HepG2 (cell line): ENCODE measurements around the gene SERPINE2. TPM values are rescaled to one million over a fixed set of nuclear protein-coding genes. Genes with fewer than 3 reads are reported as not detected.

ENCODE experiments used
- ATF7 ChIP-seq, 2 experiments: fragments of 450-650 bp in 1 of 2; sonication (generic) in 1 of 2; formaldehyde crosslinking in 1 of 2; IDR thresholded peaks; 2 replicates each; pipeline versions ENCODE4 v1.4.0 to v1.6.1; 2016 to 2020; ENCODE audit warnings: antibody characterized with exemption in 1 of 2, mild to moderate bottlenecking in 1 of 2, missing genetic modification reagents in 1 of 2
- BHLHE40 ChIP-seq: IDR thresholded peaks from 2 replicates; pipeline ENCODE4 v1.6.1; 2011; ENCODE audit warnings: low read length, improper control_type of control experiment
- CCDC6 ChIP-seq: sonication (generic); formaldehyde crosslinking; IDR thresholded peaks from 2 replicates; pipeline ENCODE4 v1.8.1; 2022; ENCODE audit warnings: mild to moderate bottlenecking, missing genetic modification reagents, moderate library complexity
- FOXP1 ChIP-seq, 2 experiments: fragments of 450-650 bp in 1 of 2; IDR thresholded peaks; 2 replicates each; pipeline ENCODE4 v1.6.1; 2017 to 2018; ENCODE audit warnings: antibody characterized with exemption in 1 of 2
- HMGA1 ChIP-seq: sonication (generic); formaldehyde crosslinking; conservative IDR thresholded peaks from 2 replicates; pipeline ENCODE4 v1.4.0; 2020; ENCODE audit warnings: missing genetic modification reagents
- PHF21A ChIP-seq: sonication (generic); formaldehyde crosslinking; IDR thresholded peaks from 2 replicates; pipeline ENCODE4 v1.5.0; 2020; ENCODE audit warnings: mild to moderate bottlenecking, missing genetic modification reagents
- PHF5A ChIP-seq: IDR thresholded peaks from one replicate; pipeline ENCODE4 v1.6.1; 2018; ENCODE audit warnings: low read depth, missing genetic modification reagents; ENCODE audit not compliant: unreplicated experiment
- SP5 ChIP-seq: IDR thresholded peaks from 2 replicates; pipeline ENCODE4 v1.6.1; 2016; ENCODE audit warnings: low read depth, borderline replicate concordance
- ZFP36 ChIP-seq: fragments of 150-350 bp; IDR thresholded peaks from 2 replicates; pipeline ENCODE4 v1.6.1; 2018; ENCODE audit warnings: borderline replicate concordance, low read length, low read depth; ENCODE audit not compliant: partially characterized antibody
- ZFYVE20 ChIP-seq: sonication (generic); formaldehyde crosslinking; IDR thresholded peaks from 2 replicates; pipeline ENCODE4 v1.8.0; 2023; ENCODE audit warnings: low read depth, mild to moderate bottlenecking, moderate library complexity, missing genetic modification reagents, borderline replicate concordance
- ZNF703 ChIP-seq: sonication (generic); formaldehyde crosslinking; IDR thresholded peaks from 2 replicates; pipeline ENCODE4 v1.5.1; 2020; ENCODE audit warnings: missing genetic modification reagents, mild to moderate bottlenecking, moderate library complexity, borderline replicate concordance
- polyA plus RNA-seq, 8 experiments: library from polyadenylated mRNA; depleted of rRNA in 3 of 8; stranded (reverse) in 7 of 8; unstranded in 1 of 8; fragments of >200 nt; fragmentation: Illumina TruSeq in 4 of 8; extraction: Trizol in 4 of 8; gene quantifications; 2 replicates each; pipeline versions ENCODE4 v1.2.1 to v1.2.3, GENCODE V29; 2011 to 2016; ENCODE audit warnings: low read depth in 4 of 8, missing spikeins in 1 of 8, mixed read lengths in 1 of 8; ENCODE audit not compliant: insufficient read depth in 1 of 8
- total RNA-seq, 5 experiments: library from RNA; depleted of rRNA; stranded (reverse); fragments of >200 nt; fragmentation: Illumina TruSeq; extraction: Trizol; gene quantifications; 2 replicates each; pipeline ENCODE4 v1.2.3, GENCODE V29; 2016; ENCODE audit warnings: low read depth in 1 of 5
- TF ChIP-seq, protein P1 (sequence below): sonication (generic); formaldehyde crosslinking; IDR thresholded peaks from 2 replicates; pipeline ENCODE4 v1.4.0; 2020; ENCODE audit warnings: missing genetic modification reagents, mild to moderate bottlenecking, borderline replicate concordance
- TF ChIP-seq, protein P2 (sequence below): fragments of 450-650 bp; IDR thresholded peaks from 2 replicates; pipeline ENCODE4 v1.6.1; 2017
- TF ChIP-seq, protein P3 (sequence below): IDR thresholded peaks from 2 replicates; pipeline ENCODE4 v1.6.1; 2016; ENCODE audit warnings: mild to moderate bottlenecking
- TF ChIP-seq, protein P4 (sequence below): sonication (generic); formaldehyde crosslinking; IDR thresholded peaks from 2 replicates; pipeline ENCODE4 v1.8.0; 2022; ENCODE audit warnings: missing genetic modification reagents, mild to moderate bottlenecking, inconsistent platforms, borderline replicate concordance
- TF ChIP-seq, protein P5 (sequence below): IDR thresholded peaks from 2 replicates; pipeline ENCODE4 v1.4.0; 2020; ENCODE audit warnings: mild to moderate bottlenecking, missing genetic modification reagents

Gene SERPINE2
- total and polyA plus RNA-seq, 2 of the 13 experiments (the other 11 are each of a cell fraction or from before 2014, with no cell fraction given) = 7.9 to 18.1 TPM

DNA sequence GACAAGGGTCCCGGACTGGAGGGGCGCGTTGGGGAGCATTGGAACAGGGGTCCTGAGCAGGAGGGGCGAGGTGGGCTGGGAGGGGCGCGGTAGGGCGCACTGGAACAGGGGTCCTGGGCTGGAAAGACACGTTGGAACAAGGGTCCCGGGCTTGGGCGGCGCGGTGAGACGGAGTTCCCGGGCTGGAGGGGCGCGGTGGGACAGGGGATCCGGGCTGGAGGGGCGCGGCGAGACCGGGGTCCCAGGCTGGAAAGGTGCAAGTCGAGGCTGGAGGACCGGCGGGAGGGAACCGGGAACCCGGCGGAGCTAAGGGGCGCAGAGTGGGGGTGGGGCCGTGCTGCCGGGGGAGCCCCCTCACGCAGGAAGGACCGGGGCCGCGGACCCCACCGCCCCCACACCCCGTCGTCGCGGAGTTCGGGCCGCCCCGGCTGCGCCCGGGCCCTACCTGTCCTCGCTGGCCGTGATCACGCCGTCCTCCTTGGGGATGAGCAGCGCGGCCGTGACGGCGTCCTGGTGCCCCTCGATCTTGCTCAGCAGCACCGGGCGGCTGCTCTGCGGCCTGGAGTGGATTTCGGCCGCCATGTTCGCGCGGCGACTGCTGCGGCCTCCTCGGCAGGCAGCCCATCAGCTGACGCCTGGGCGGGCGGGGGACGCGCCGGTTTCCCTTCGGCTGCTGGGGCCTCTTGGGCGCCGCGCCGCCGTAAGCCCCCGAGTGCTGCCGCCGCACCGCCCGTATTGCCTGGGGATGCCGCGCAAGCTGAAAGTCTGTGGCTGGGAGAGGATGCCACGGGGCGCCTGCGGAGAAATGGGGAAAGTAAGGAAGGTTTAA, 94.2 kb downstream of the SERPINE2 start, which contains the start of gene WDFY1 (continued):
- TF ChIP-seq, protein P1, sequence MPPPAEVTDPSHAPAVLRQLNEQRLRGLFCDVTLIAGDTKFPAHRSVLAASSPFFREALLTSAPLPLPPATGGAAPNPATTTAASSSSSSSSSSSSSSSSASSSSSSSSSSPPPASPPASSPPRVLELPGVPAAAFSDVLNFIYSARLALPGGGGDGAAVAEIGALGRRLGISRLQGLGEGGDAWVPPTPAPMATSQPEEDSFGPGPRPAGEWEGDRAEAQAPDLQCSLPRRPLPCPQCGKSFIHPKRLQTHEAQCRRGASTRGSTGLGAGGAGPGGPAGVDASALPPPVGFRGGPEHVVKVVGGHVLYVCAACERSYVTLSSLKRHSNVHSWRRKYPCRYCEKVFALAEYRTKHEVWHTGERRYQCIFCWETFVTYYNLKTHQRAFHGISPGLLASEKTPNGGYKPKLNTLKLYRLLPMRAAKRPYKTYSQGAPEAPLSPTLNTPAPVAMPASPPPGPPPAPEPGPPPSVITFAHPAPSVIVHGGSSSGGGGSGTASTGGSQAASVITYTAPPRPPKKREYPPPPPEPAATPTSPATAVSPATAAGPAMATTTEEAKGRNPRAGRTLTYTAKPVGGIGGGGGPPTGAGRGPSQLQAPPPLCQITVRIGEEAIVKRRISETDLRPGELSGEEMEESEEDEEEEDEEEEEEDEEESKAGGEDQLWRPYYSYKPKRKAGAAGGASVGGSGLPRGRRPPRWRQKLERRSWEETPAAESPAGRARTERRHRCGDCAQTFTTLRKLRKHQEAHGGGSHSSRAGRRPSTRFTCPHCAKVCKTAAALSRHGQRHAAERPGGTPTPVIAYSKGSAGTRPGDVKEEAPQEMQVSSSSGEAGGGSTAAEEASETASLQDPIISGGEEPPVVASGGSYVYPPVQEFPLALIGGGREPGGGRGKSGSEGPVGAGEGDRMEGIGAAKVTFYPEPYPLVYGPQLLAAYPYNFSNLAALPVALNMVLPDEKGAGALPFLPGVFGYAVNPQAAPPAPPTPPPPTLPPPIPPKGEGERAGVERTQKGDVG (CRISPR knock-in tag) = 0 out of 2 replicates have a peak, but pooled peaks have one; percentile 61
- no peak for TF ChIP-seq ATF7 (IDR thresholded peaks at IDR 0.05)
- TF ChIP-seq ATF7 (CRISPR knock-in tag; IDR thresholded peaks at IDR 0.05) = no peak
- peak; percentile 60 for TF ChIP-seq PHF5A (CRISPR knock-in tag)
- no peak for TF ChIP-seq ZFP36
- TF ChIP-seq, protein P2, sequence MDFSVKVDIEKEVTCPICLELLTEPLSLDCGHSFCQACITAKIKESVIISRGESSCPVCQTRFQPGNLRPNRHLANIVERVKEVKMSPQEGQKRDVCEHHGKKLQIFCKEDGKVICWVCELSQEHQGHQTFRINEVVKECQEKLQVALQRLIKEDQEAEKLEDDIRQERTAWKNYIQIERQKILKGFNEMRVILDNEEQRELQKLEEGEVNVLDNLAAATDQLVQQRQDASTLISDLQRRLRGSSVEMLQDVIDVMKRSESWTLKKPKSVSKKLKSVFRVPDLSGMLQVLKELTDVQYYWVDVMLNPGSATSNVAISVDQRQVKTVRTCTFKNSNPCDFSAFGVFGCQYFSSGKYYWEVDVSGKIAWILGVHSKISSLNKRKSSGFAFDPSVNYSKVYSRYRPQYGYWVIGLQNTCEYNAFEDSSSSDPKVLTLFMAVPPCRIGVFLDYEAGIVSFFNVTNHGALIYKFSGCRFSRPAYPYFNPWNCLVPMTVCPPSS = no peak
- no peak for TF ChIP-seq HMGA1 (CRISPR knock-in tag)
- TF ChIP-seq, protein P3, sequence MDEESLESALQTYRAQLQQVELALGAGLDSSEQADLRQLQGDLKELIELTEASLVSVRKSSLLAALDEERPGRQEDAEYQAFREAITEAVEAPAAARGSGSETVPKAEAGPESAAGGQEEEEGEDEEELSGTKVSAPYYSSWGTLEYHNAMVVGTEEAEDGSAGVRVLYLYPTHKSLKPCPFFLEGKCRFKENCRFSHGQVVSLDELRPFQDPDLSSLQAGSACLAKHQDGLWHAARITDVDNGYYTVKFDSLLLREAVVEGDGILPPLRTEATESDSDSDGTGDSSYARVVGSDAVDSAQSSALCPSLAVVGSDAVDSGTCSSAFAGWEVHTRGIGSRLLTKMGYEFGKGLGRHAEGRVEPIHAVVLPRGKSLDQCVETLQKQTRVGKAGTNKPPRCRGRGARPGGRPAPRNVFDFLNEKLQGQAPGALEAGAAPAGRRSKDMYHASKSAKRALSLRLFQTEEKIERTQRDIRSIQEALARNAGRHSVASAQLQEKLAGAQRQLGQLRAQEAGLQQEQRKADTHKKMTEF = peak; percentile 98
- peak; percentile 61; the same call in 1 of the 2 replicates for TF ChIP-seq SP5
- TF ChIP-seq ZNF703 (CRISPR knock-in tag) = peak; percentile 64; the same call in 1 of the 2 replicates
- no peak for TF ChIP-seq ZFYVE20
- TF ChIP-seq, protein P4, sequence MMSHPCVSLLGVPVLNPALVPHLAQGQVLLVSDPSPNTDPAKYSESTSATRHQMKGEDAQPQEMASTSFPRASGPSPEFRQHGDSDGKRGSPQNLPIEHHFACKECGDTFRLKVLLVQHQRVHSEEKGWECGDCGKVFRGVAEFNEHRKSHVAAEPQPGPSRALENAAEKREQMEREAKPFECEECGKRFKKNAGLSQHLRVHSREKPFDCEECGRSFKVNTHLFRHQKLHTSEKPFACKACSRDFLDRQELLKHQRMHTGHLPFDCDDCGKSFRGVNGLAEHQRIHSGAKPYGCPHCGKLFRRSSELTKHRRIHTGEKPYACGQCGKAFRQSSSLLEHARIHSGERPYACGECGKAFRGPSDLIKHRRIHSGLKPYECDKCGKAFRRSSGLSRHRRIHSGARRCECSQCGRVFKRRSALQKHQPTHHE = peak; percentile 78
- TF ChIP-seq PHF21A = peak; percentile 78
- TF ChIP-seq BHLHE40 = 0 out of 2 replicates have a peak, but pooled peaks have one; percentile 27
- no peak for TF ChIP-seq FOXP1 (IDR thresholded peaks at IDR 0.05)
- peak; percentile 53 for TF ChIP-seq FOXP1 (CRISPR knock-in tag; IDR thresholded peaks at IDR 0.05)
- TF ChIP-seq, protein P5, sequence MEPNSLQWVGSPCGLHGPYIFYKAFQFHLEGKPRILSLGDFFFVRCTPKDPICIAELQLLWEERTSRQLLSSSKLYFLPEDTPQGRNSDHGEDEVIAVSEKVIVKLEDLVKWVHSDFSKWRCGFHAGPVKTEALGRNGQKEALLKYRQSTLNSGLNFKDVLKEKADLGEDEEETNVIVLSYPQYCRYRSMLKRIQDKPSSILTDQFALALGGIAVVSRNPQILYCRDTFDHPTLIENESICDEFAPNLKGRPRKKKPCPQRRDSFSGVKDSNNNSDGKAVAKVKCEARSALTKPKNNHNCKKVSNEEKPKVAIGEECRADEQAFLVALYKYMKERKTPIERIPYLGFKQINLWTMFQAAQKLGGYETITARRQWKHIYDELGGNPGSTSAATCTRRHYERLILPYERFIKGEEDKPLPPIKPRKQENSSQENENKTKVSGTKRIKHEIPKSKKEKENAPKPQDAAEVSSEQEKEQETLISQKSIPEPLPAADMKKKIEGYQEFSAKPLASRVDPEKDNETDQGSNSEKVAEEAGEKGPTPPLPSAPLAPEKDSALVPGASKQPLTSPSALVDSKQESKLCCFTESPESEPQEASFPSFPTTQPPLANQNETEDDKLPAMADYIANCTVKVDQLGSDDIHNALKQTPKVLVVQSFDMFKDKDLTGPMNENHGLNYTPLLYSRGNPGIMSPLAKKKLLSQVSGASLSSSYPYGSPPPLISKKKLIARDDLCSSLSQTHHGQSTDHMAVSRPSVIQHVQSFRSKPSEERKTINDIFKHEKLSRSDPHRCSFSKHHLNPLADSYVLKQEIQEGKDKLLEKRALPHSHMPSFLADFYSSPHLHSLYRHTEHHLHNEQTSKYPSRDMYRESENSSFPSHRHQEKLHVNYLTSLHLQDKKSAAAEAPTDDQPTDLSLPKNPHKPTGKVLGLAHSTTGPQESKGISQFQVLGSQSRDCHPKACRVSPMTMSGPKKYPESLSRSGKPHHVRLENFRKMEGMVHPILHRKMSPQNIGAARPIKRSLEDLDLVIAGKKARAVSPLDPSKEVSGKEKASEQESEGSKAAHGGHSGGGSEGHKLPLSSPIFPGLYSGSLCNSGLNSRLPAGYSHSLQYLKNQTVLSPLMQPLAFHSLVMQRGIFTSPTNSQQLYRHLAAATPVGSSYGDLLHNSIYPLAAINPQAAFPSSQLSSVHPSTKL (CRISPR knock-in tag) = peak; percentile 89
- peak; percentile 98 for TF ChIP-seq CCDC6 (CRISPR knock-in tag)
